HG03460 (cell line): Measurements from ENCODE around the gene MPP4.

ENCODE experiments used
- ATAC-seq: cut with Tn5 transposase; IDR thresholded peaks from one replicate; pipeline ENCODE4 v1.9.1; 2021; ENCODE audit not compliant: unreplicated experiment

MPP4 gene

GRCh38 chr2:201698588-201699226 lies at the start of gene MPP4:
Gene MPP4, minus strand, starts transcription at chr2:201698644. Its CDS starts 4,690 bp downstream, at chr2:201693954.
- ATAC-seq = no peak

- ATAC-seq = no peak
Measured at GRCh38 chr2:201746551-201746950, 48.1 kb upstream of the MPP4 start.

- ATAC-seq = no peak
Measured at GRCh38 chr2:201735486-201735885, 37.0 kb upstream of the MPP4 start.

- ATAC-seq = no peak
Measured at GRCh38 chr2:201734111-201734510, 35.7 kb upstream of the MPP4 start.

- ATAC-seq = no peak
Measured at GRCh38 chr2:201733544-201733943, 35.1 kb upstream of the MPP4 start.

- ATAC-seq = no peak
Measured at GRCh38 chr2:201730651-201731285, 32.3 kb upstream of the MPP4 start.

GRCh38 chr2:201715459-201715858 lies 17.0 kb upstream of the MPP4 start:
- ATAC-seq = no peak

- ATAC-seq = no peak
Measured at GRCh38 chr2:201712726-201713125, 14.3 kb upstream of the MPP4 start.

GRCh38 chr2:201709747-201710146 lies 11.3 kb upstream of the MPP4 start:
- ATAC-seq = no peak

GRCh38 chr2:201709049-201709448 lies 10.6 kb upstream of the MPP4 start:
- ATAC-seq = no peak

- ATAC-seq = no peak
Measured at GRCh38 chr2:201707753-201708152, 9.3 kb upstream of the MPP4 start.

- no peak for ATAC-seq
Measured at GRCh38 chr2:201707142-201707541, 8.7 kb upstream of the MPP4 start.

- ATAC-seq = no peak
Measured at GRCh38 chr2:201704536-201704935, 6.1 kb upstream of the MPP4 start.

- ATAC-seq = no peak
Measured at GRCh38 chr2:201701646-201702045, 3.2 kb upstream of the MPP4 start.

- ATAC-seq = no peak
Measured at GRCh38 chr2:201699416-201699815, 972 bp upstream of the MPP4 start.

GRCh38 chr2:201697899-201698298 lies 545 bp downstream of the MPP4 start:
- ATAC-seq = no peak

GRCh38 chr2:201696151-201696659 lies 2.2 kb downstream of the MPP4 start:
- no peak for ATAC-seq

GRCh38 chr2:201685156-201685555 lies 13.3 kb downstream of the MPP4 start:
- no peak for ATAC-seq

GRCh38 chr2:201680743-201681142 lies 17.7 kb downstream of the MPP4 start:
- no peak for ATAC-seq

GRCh38 chr2:201678401-201678800 lies 20.0 kb downstream of the MPP4 start:
- ATAC-seq = no peak

- ATAC-seq = no peak
Measured at GRCh38 chr2:201675454-201675853, 23.0 kb downstream of the MPP4 start.

GRCh38 chr2:201674794-201675193 lies 23.6 kb downstream of the MPP4 start:
- ATAC-seq = no peak

- ATAC-seq = no peak
Measured at GRCh38 chr2:201674298-201674697, 24.1 kb downstream of the MPP4 start.
